Body of pancreas (tissue), 4 donors: ENCODE measurements around the gene HMGB4.

ENCODE experiments used
- CTCF ChIP-seq, 7 experiments: fragments of 450-650 bp in 4 of 7; fragments of 200-600 bp in 3 of 7; sonication (generic) in 3 of 7; IDR thresholded peaks; one replicate each; pipeline ENCODE4 v1.5.1; 2016 to 2019; ENCODE audit warnings: antibody characterized with exemption in 7 of 7
- POLR2A ChIP-seq, 3 donors: fragments of 450-650 bp; IDR thresholded peaks; one replicate each; pipeline ENCODE4 v1.6.1; 2016; ENCODE audit warnings: antibody characterized with exemption in 3 of 3, mild to moderate bottlenecking in 2 of 3

DNA sequence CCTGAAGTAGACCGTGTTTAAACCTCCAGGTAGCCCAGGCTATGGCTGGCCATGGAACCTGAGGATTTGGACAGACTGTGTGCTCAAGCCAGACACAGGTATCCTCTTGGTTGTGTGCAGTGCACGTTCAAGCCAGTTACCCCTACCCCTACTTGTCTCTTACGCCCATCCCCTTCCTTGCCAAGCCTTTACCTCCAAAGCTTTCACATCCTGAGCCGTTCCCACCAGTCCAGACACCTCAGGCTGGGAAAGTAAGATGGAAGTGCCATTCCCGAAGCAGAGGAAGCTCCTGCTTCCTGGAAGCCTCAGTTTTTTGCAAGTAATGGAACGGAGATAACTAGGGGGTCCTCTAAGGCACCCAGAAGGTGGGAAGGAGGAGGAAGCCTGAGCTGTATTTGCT, 41.5 kb upstream of the HMGB4 start:
- TF ChIP-seq CTCF (IDR thresholded peaks at IDR 0.05), result no peak
- TF ChIP-seq POLR2A (IDR thresholded peaks at IDR 0.05), result no peak
